CD4-positive, alpha-beta T cell (primary cell): ENCODE data around the gene MYL12A. TPM values are rescaled to one million over a fixed set of nuclear protein-coding genes. Genes with fewer than 3 reads are reported as not detected.
"Not testable (repeated sequence)": the region's sequence is repeated elsewhere in the genome, so short reads cannot be mapped to it uniquely, and the experiment has no call there.

Experiments used
- ATAC-seq: fragments of 200-7000 bp; cut with Tn5 transposase; one replicate; pipeline ENCODE4 v1.10.0; 2022; ENCODE audit warnings: mild to moderate bottlenecking; ENCODE audit not compliant: poor library complexity
- CTCF ChIA-PET: fragments of 350-600 bp; sonication (Branson Sonifier 250); formaldehyde crosslinking; loops from one replicate; lab custom pipeline; 2021; ENCODE audit warnings: antibody characterized with exemption, inconsistent platforms; lab: Charles Lee
- POLR2A ChIA-PET: fragments of 350-600 bp; sonication (Branson Sonifier 250); formaldehyde crosslinking; loops from one replicate; lab custom pipeline; 2021; ENCODE audit warnings: antibody characterized with exemption, inconsistent platforms; lab: Charles Lee
- DNase-seq, 14 experiments: peaks; one replicate each; pipeline ENCODE4 v3.0.0-alpha.2; 2013 to 2020; ENCODE audit warnings: mixed read lengths in 2 of 14
- H3K27ac ChIP-seq, 2 donors: one replicate each; pipeline versions ENCODE4 v1.5.1 to v1.7.0; 2013; ENCODE audit warnings: low read length in 2 of 2, low read depth in 1 of 2, mild to moderate bottlenecking in 1 of 2
- H3K27me3 ChIP-seq, 2 experiments: 1 replicate in 1 of 2; 2 replicates in 1 of 2; pipeline versions ENCODE4 v1.6.1 to v1.7.0; 2013; ENCODE audit warnings: low read length in 2 of 2, control low read depth in 1 of 2, mild to moderate bottlenecking in 1 of 2, moderate library complexity in 1 of 2; ENCODE audit not compliant: insufficient read depth in 2 of 2, control insufficient read depth in 1 of 2
- H3K36me3 ChIP-seq: one replicate; pipeline ENCODE4 v1.6.1; 2013; ENCODE audit warnings: low read length, control low read depth; ENCODE audit not compliant: insufficient read depth
- H3K4me1 ChIP-seq: one replicate; pipeline ENCODE4 v1.6.1; 2013; ENCODE audit warnings: low read length, control low read depth; ENCODE audit not compliant: insufficient read depth
- H3K4me3 ChIP-seq: one replicate; pipeline ENCODE4 v1.5.1; 2013; ENCODE audit warnings: mild to moderate bottlenecking, low read length, moderate library complexity
- H3K9me3 ChIP-seq, 2 experiments: 1 replicate in 1 of 2; 2 replicates in 1 of 2; pipeline versions ENCODE4 v1.6.1 to v1.7.0; 2013; ENCODE audit warnings: low read length in 2 of 2, mild to moderate bottlenecking in 2 of 2, control low read depth in 1 of 2, moderate library complexity in 1 of 2; ENCODE audit not compliant: control insufficient read depth in 1 of 2, insufficient read depth in 1 of 2
- H3K27ac Mint-ChIP-seq: one replicate; pipeline ENCODE4 v1.8.0; 2020; ENCODE audit warnings: mixed read lengths
- H3K27me3 Mint-ChIP-seq: one replicate; pipeline ENCODE4 v1.8.0; 2021; ENCODE audit warnings: mixed read lengths
- H3K36me3 Mint-ChIP-seq: one replicate; pipeline ENCODE4 v1.8.0; 2021; ENCODE audit warnings: low read depth, mixed read lengths
- H3K4me1 Mint-ChIP-seq: one replicate; pipeline ENCODE4 v1.8.0; 2021; ENCODE audit warnings: low read depth, mixed read lengths
- H3K4me3 Mint-ChIP-seq: one replicate; pipeline ENCODE4 v1.8.0; 2020; ENCODE audit warnings: mild to moderate bottlenecking, mixed read lengths
- H3K9me3 Mint-ChIP-seq: one replicate; pipeline ENCODE4 v1.8.0; 2020; ENCODE audit warnings: mixed read lengths
- CTCF ChIP-seq: fragments of 200-600 bp; IDR thresholded peaks from one replicate; pipeline ENCODE4 v1.8.0; 2022; ENCODE audit warnings: antibody characterized with exemption, mild to moderate bottlenecking
- intact Hi-C, 2 experiments: fragments of 100-400 bp; cut with DNase I in 1 of 2; cut with micrococcal nuclease in 1 of 2; formaldehyde crosslinking; loops; one replicate each; pipeline versions ENCODE4 v1.15.1 to v1.9.0; 2023 to 2025; cut with DNase I, micrococcal nuclease
- polyA plus RNA-seq, 2 donors: library from polyadenylated mRNA; unstranded; fragments of 120-200 nt; gene quantifications; one replicate each; pipeline ENCODE4 v1.2.1, GENCODE V29; 2013
- total RNA-seq, 174 experiments: library from RNA in 2 of 174; stranded (reverse) in 2 of 174; gene quantifications; one replicate each; pipeline ENCODE4 v1.2.3 and lab custom pipeline; 2021 to 2026

Gene MYL12A
- total RNA-seq (100 to 1,000 TPM; 188 to 190 TPM), total RNA-seq (lab: John Stamatoyannopoulos, UW) (78.3 to 724 (median 250) reads per million in 172 experiments)
- 874 TPM for polyA plus RNA-seq (2013, experiment 1 of 2)
- polyA plus RNA-seq (2013, experiment 2 of 2) = 755 TPM

- Histone ChIP-seq H3K4me1 (peaks cover 35% of the 10 kb centered on the region), H3K4me3 (peak within 1 kb of the TSS; percentile 84), H3K36me3 (peaks cover 17% of the 10 kb centered on the region), H3K9me3 (peaks cover 0 to 2% of the 10 kb centered on the region in 2 experiments), H3K27me3 (no peaks in the 10 kb centered on the region), H3K27ac (peak within 1 kb of the TSS; percentile 84 to 92)
- H3K27me3 Mint-ChIP-seq = no peaks in the 10 kb centered on the region
- peak; percentile 68 to 95 (median 88) for DNase-seq
- peak; percentile 62 for ATAC-seq
- TF ChIP-seq CTCF = no peak
- no peaks in the 10 kb centered on the region for H3K9me3 Mint-ChIP-seq
- H3K4me3 Mint-ChIP-seq = peak within 1 kb of the TSS; percentile 93
- peak within 1 kb of the TSS; percentile 100 for H3K27ac Mint-ChIP-seq
- CTCF ChIA-PET = interaction anchor here (1.2 to 3.2 kb wide), 8 partner anchors 12 to 338 kb away, joined by 3 to 24 read pairs (median 6); partner anchors contain the start of gene MYL12B
- H3K36me3 Mint-ChIP-seq = peaks cover 50% of the 10 kb centered on the region
- intact Hi-C loops = loop anchor here (1.0 to 10.0 kb wide), 6 partner anchors 14 to 673 kb away; partner anchors contain the start of genes LPIN2 (in 1 of the 2), METTL4 (in 1 of the 2), MYL12B (in 1 of the 2) and NDC80 (in 1 of the 2)
- H3K4me1 Mint-ChIP-seq = peaks cover 42% of the 10 kb centered on the region
- POLR2A ChIA-PET = interaction anchor here (0.6 to 9.2 kb wide), 39 partner anchors 9 to 658 kb away, joined by 3 to 286 read pairs (median 6); partner anchors contain the start of genes LPIN2, MYL12B, SMCHD1 and TGIF1
These were observed at the start of gene MYL12A for GRCh38 chr18:3247240-3248061. Gene MYL12A (plus strand): TSS chr18:3247801. CDS start chr18:3253248, 5,447 bp downstream.

- H3K27me3 ChIP-seq, H3K27ac Mint-ChIP-seq, H3K9me3 Mint-ChIP-seq, H3K36me3 ChIP-seq, H3K4me3 ChIP-seq, H3K27me3 Mint-ChIP-seq, ATAC-seq, POLR2A ChIA-PET, DNase-seq, H3K4me1 Mint-ChIP-seq, H3K4me3 Mint-ChIP-seq, CTCF ChIA-PET, intact Hi-C loops, H3K9me3 ChIP-seq, H3K4me1 ChIP-seq, H3K27ac ChIP-seq: not testable (repeated sequence)
- peaks cover 10% of the 10 kb centered on the region for H3K36me3 Mint-ChIP-seq
These were observed 49.2 kb upstream of the MYL12A start for GRCh38 chr18:3198260-3198860.

GRCh38 chr18:3199942-3200645 is 47.5 kb upstream of the MYL12A start:
- intact Hi-C loops = no loop called here
- Histone ChIP-seq H3K9me3 (peaks cover 0 to 8% of the 10 kb centered on the region in 2 experiments), H3K36me3 (no peaks in the 10 kb centered on the region), H3K4me1 (no peaks in the 10 kb centered on the region), H3K27ac (no peak overlapping the region), H3K27me3 (no peaks in the 10 kb centered on the region), H3K4me3 (no peak overlapping the region)
- ChIA-PET CTCF (no interaction called here), POLR2A (no interaction called here)
- TF ChIP-seq CTCF = no peak
- Mint-ChIP-seq H3K27ac (no peak overlapping the region), H3K27me3 (no peaks in the 10 kb centered on the region), H3K9me3 (peaks cover 4% of the 10 kb centered on the region), H3K4me1 (no peaks in the 10 kb centered on the region), H3K36me3 (peaks cover 19% of the 10 kb centered on the region), H3K4me3 (no peak overlapping the region)
- DNase-seq (no peak), ATAC-seq (no peak)
